Measurements from ENCODE around the gene POLN. TPM values are rescaled to one million over a fixed set of nuclear protein-coding genes. Genes with fewer than 3 reads are reported as not detected.

Gene POLN
- polyA plus RNA-seq, 3 donors: 0.08 to 0.33 (median 0.28) TPM

- Mint-ChIP-seq H3K4me3 (no peak overlapping the region), H3K27me3 (ENCODE audit: low read depth in 3 of 3) (peaks cover 8 to 18% (median 12%) of the 10 kb centered on the region in 3 donors), H3K36me3 (no peaks in the 10 kb centered on the region), H3K9me3 (no peaks in the 10 kb centered on the region), H3K4me1 (peaks cover 8% of the 10 kb centered on the region), H3K27ac (no peak overlapping the region)
- peaks cover 0 to 9% of the 10 kb centered on the region in 2 donors for H3K27me3 ChIP-seq (ENCODE audit: control insufficient read depth in 2 of 2, insufficient read depth in 2 of 2, low read length in 2 of 2)
- H3K4me2 ChIP-seq (replicated peaks; ENCODE audit: extremely low read depth, low read length, poor library complexity, severe bottlenecking): no peak overlapping the region
- no peak for DNase-seq
- no peak overlapping the region for H3K4me3 ChIP-seq (replicated peaks in 1 of 3; ENCODE audit: low read depth in 2 of 3, low read length in 3 of 3)
- no peaks in the 10 kb centered on the region for H4K20me1 ChIP-seq (ENCODE audit: insufficient read depth, low read length)
- no peaks in the 10 kb centered on the region for H3K79me2 ChIP-seq (ENCODE audit: insufficient read depth, low read length)
- WGBS (ENCODE audit: insufficient coverage): 100% methylated on average over 1 of the region's 9 CpGs
- no peak overlapping the region for H3K27ac ChIP-seq (ENCODE audit: low read depth in 1 of 2, low read length in 2 of 2)
- intact Hi-C loops (cut with micrococcal nuclease): no loop called here
- H3K36me3 ChIP-seq (replicated peaks in 1 of 2; ENCODE audit: control insufficient read depth in 1 of 2, insufficient read depth in 2 of 2, low read length in 2 of 2): no peaks in the 10 kb centered on the region
- H2AFZ ChIP-seq (ENCODE audit: insufficient read depth, low read depth, low read length, poor library complexity, severe bottlenecking): no peak overlapping the region
- no peaks in the 10 kb centered on the region for H3K9me3 ChIP-seq (replicated peaks in 1 of 2; ENCODE audit: control insufficient read depth in 1 of 2, insufficient read depth in 1 of 2, low read length in 2 of 2)
- H3K4me1 ChIP-seq (ENCODE audit: control insufficient read depth in 1 of 2, insufficient read depth in 2 of 2, low read length in 2 of 2): peaks cover 5 to 8% of the 10 kb centered on the region in 2 donors
- H3K9ac ChIP-seq (ENCODE audit: insufficient read depth, low read length, poor library complexity, severe bottlenecking): no peak overlapping the region
- TF ChIP-seq CTCF (IDR thresholded peaks at IDR 0.05): no peak
Measured at GRCh38 chr4:2287594-2287915, 45.6 kb upstream of the POLN start.

GRCh38 chr4:2286904-2287593 lies 45.1 kb upstream of the POLN start:
- intact Hi-C loops (cut with micrococcal nuclease): no loop called here
- H3K4me3 ChIP-seq (replicated peaks in 1 of 3; ENCODE audit: low read depth in 2 of 3, low read length in 3 of 3): no peak overlapping the region
- peaks cover 0 to 3% (median 0%) of the 10 kb centered on the region in 7 donors for H3K9me3 Mint-ChIP-seq
- H3K4me2 ChIP-seq (replicated peaks; ENCODE audit: extremely low read depth, low read length, poor library complexity, severe bottlenecking): no peak overlapping the region
- H3K36me3 ChIP-seq (replicated peaks in 1 of 2; ENCODE audit: control insufficient read depth in 1 of 2, insufficient read depth in 2 of 2, low read length in 2 of 2): no peaks in the 10 kb centered on the region
- H3K27me3 ChIP-seq (ENCODE audit: control insufficient read depth in 2 of 2, insufficient read depth in 2 of 2, low read length in 2 of 2): peaks cover 0 to 6% of the 10 kb centered on the region in 2 donors
- no peaks in the 10 kb centered on the region for H3K36me3 Mint-ChIP-seq
- H3K27ac Mint-ChIP-seq: peak overlapping the region in 1 of 7 donors; percentile 15
- no peak overlapping the region for H3K9ac ChIP-seq (ENCODE audit: insufficient read depth, low read length, poor library complexity, severe bottlenecking)
- no peaks in the 10 kb centered on the region for H4K20me1 ChIP-seq (ENCODE audit: insufficient read depth, low read length)
- 90% methylated on average over 16 of the region's 19 CpGs for WGBS (ENCODE audit: insufficient coverage)
- H3K4me1 ChIP-seq (ENCODE audit: control insufficient read depth in 1 of 2, insufficient read depth in 2 of 2, low read length in 2 of 2): peaks cover 5 to 8% of the 10 kb centered on the region in 2 donors
- no peak overlapping the region for H2AFZ ChIP-seq (ENCODE audit: insufficient read depth, low read depth, low read length, poor library complexity, severe bottlenecking)
- no peak for TF ChIP-seq CTCF (IDR thresholded peaks at IDR 0.05)
- no peak overlapping the region for H3K4me3 Mint-ChIP-seq
- H3K4me1 Mint-ChIP-seq: peaks cover 11% of the 10 kb centered on the region
- peaks cover 9 to 15% (median 10%) of the 10 kb centered on the region in 3 donors for H3K27me3 Mint-ChIP-seq (ENCODE audit: low read depth in 3 of 3)
- no peaks in the 10 kb centered on the region for H3K79me2 ChIP-seq (ENCODE audit: insufficient read depth, low read length)
- no peak overlapping the region for H3K27ac ChIP-seq (ENCODE audit: low read depth in 1 of 2, low read length in 2 of 2)
- no peak for DNase-seq
- H3K9me3 ChIP-seq (replicated peaks in 1 of 2; ENCODE audit: control insufficient read depth in 1 of 2, insufficient read depth in 1 of 2, low read length in 2 of 2): no peaks in the 10 kb centered on the region

Data from CD14-positive monocyte (primary cell).